GM12878 (cell line): ENCODE data around the gene ACTL6B. TPM values are rescaled to one million over a fixed set of nuclear protein-coding genes. Genes with fewer than 3 reads are reported as not detected.
A peak's percentile ranks its signal among the peaks of the same experiment; 100 is the strongest.

Experiments
- ATAC-seq: fragments of 200-7000 bp; cut with Tn5 transposase; 3 replicates; pipeline ENCODE4 v1.9.1; 2020; ENCODE audit warnings: mild to moderate bottlenecking, moderate library complexity
- BruUV-seq: library from RNA; stranded (reverse); fragments of 400-500 nt; replicated peaks from 2 replicates; lab custom pipeline; 2021; lab: Mats Ljungman, UMichigan
- CTCF ChIA-PET: fragments of 300-600 bp; sonication (Branson Sonifier 250); formaldehyde crosslinking; extraction: SDS; loops from one replicate; lab custom pipeline; 2021; ENCODE audit warnings: inconsistent platforms; lab: Yijun Ruan, JAX
- POLR2A ChIA-PET: fragments of 350-600 bp; formaldehyde crosslinking; extraction: SDS; loops from one replicate; lab custom pipeline; 2021; ENCODE audit warnings: inconsistent platforms; lab: Charles Lee
- RAD21 ChIA-PET: fragments of 300-600 bp; sonication (Branson Sonifier 250); formaldehyde crosslinking; loops from one replicate; lab custom pipeline; 2023; ENCODE audit warnings: antibody characterized with exemption; ENCODE audit not compliant: unreplicated experiment; lab: Charles Lee
- SMC1A ChIA-PET: fragments of 300-600 bp; sonication (Branson Sonifier 250); formaldehyde crosslinking; loops from one replicate; lab custom pipeline; 2023; ENCODE audit not compliant: unreplicated experiment, uncharacterized antibody; lab: Charles Lee
- DNase-seq: peaks from one replicate; pipeline ENCODE4 v3.0.0-alpha.2; 2011; ENCODE audit warnings: low read depth, low spot score
- FAIRE-seq: peaks from 3 replicates; lab custom pipeline; 2011; peaks lifted over from hg19 to GRCh38; lab: Jason Lieb, UNC
- H2AFZ ChIP-seq: 2 replicates; pipeline ENCODE4 v1.6.0; 2011; ENCODE audit warnings: low read depth, low read length, control low read depth; ENCODE audit not compliant: control insufficient read depth
- H3K27ac ChIP-seq: 2 replicates; pipeline ENCODE4 v1.5.1; 2011; ENCODE audit warnings: control low read depth; ENCODE audit not compliant: control insufficient read depth, insufficient read depth
- H3K27me3 ChIP-seq, 2 experiments: replicated peaks in 1 of 2; 2 replicates each; pipeline versions ENCODE4 v1.6.0 to v1.6.1; 2011; ENCODE audit warnings: low read length in 1 of 2; ENCODE audit not compliant: control insufficient read depth in 2 of 2, insufficient read depth in 2 of 2
- H3K36me3 ChIP-seq, 2 experiments: 2 replicates each; pipeline ENCODE4 v1.5.1; 2011; ENCODE audit warnings: low read length in 1 of 2; ENCODE audit not compliant: control insufficient read depth in 2 of 2, insufficient read depth in 2 of 2
- H3K4me1 ChIP-seq: 2 replicates; pipeline ENCODE4 v1.6.1; 2011; ENCODE audit warnings: mild to moderate bottlenecking, low read length, moderate library complexity, mixed read lengths; ENCODE audit not compliant: control insufficient read depth, insufficient read depth
- H3K4me2 ChIP-seq: 2 replicates; pipeline ENCODE4 v1.6.0; 2011; ENCODE audit warnings: control low read depth; ENCODE audit not compliant: control insufficient read depth, insufficient read depth
- H3K4me3 ChIP-seq: fragments of 200-600 bp; sonication (generic); 2 replicates; pipeline ENCODE4 v1.5.1; 2016
- H3K79me2 ChIP-seq: 2 replicates; pipeline ENCODE4 v1.6.0; 2011; ENCODE audit warnings: low read length; ENCODE audit not compliant: control insufficient read depth, insufficient read depth
- H3K9ac ChIP-seq: 2 replicates; pipeline ENCODE4 v1.8.0; 2011; ENCODE audit warnings: low read length, control low read depth, mixed read lengths; ENCODE audit not compliant: control insufficient read depth, insufficient read depth
- H3K9me3 ChIP-seq: replicated peaks from 3 replicates; pipeline ENCODE4 v1.5.1; 2011; ENCODE audit warnings: mild to moderate bottlenecking, low read length; ENCODE audit not compliant: control insufficient read depth, insufficient read depth
- H4K20me1 ChIP-seq: 2 replicates; pipeline ENCODE4 v1.6.0; 2011; ENCODE audit not compliant: control insufficient read depth, insufficient read depth
- BCLAF1 ChIP-seq: fragments of 450-650 bp; IDR thresholded peaks from 2 replicates; pipeline ENCODE4 v1.6.1; 2017; ENCODE audit warnings: antibody characterized with exemption, mild to moderate bottlenecking, moderate library complexity
- CREB1 ChIP-seq: IDR thresholded peaks from 2 replicates; pipeline ENCODE4 v1.6.1; 2012; ENCODE audit warnings: low read depth, mild to moderate bottlenecking, inconsistent platforms
- NR2F1 ChIP-seq: fragments of 450-650 bp; conservative IDR thresholded peaks from 2 replicates; pipeline ENCODE4 v1.6.1; 2017; ENCODE audit warnings: mild to moderate bottlenecking
- SP1 ChIP-seq: IDR thresholded peaks from one replicate; pipeline ENCODE4 v1.6.1; 2011; ENCODE audit warnings: low read depth, low read length
- WGBS: methylation state at CpG from one replicate; pipeline ENCODE4 v1.1.6; 2016; ENCODE audit warnings: low lambda C conversion rate; ENCODE audit not compliant: insufficient replicate concordance, insufficient coverage; ENCODE audit errors: missing lambda C conversion rate; 5-methylcytosine and 5-hydroxymethylcytosine counted together
- in situ Hi-C: fragments of 300-500 bp; cut with MboI; formaldehyde crosslinking; loops from 9 replicates; pipeline ENCODE4 v1.14.3; 2018; ENCODE audit warnings: mixed read lengths
- intact Hi-C: fragments of 100-400 bp; cut with micrococcal nuclease; formaldehyde crosslinking; loops from one replicate; pipeline ENCODE4 v1.14.2; 2022; ENCODE audit not compliant: unreplicated experiment
- polyA plus RNA-seq, 11 experiments: library from polyadenylated mRNA; depleted of rRNA in 4 of 11; unstranded in 6 of 11; stranded (reverse) in 5 of 11; fragments of >200 nt; fragmentation: Nextera tagmentation in 4 of 11; fragmentation: Illumina TruSeq in 1 of 11; extraction: Ambion mirVana in 4 of 11; extraction: Trizol in 1 of 11; gene quantifications; 1 replicate in 1 of 11; 2 replicates in 10 of 11; pipeline versions ENCODE4 v1.2.1 to v1.2.3, GENCODE V29; 2011 to 2016; ENCODE audit warnings: inconsistent platforms in 2 of 11, missing spikeins in 2 of 11, low read depth in 1 of 11
- total RNA-seq, 4 experiments: library from RNA; depleted of rRNA in 3 of 4; stranded (reverse); fragments of >200 nt in 3 of 4; fragmentation: Illumina TruSeq in 1 of 4; extraction: Trizol in 1 of 4; gene quantifications; 2 replicates each; pipeline versions ENCODE4 v1.2.1 to v1.2.3, GENCODE V29; 2013 to 2021

ACTL6B gene
- total and polyA plus RNA-seq, 10 of the 15 experiments (the other 5 are each of a cell fraction or from before 2014, with no cell fraction given) = not detected

- TF ChIP-seq SP1 (no peak), CREB1 (no peak)
Measured at GRCh38 chr7:100606313-100606712, 49.9 kb downstream of the ACTL6B start (continued).

- Histone ChIP-seq H3K4me1 (peaks cover 10% of the 10 kb centered on the region), H4K20me1 (no peaks in the 10 kb centered on the region), H3K4me3 (peak overlapping the region; percentile 73), H3K4me2 (peak overlapping the region; percentile 89), H3K79me2 (no peaks in the 10 kb centered on the region), H3K9ac (no peak overlapping the region), H2AFZ (peak overlapping the region; percentile 92), H3K9me3 (no peaks in the 10 kb centered on the region), H3K36me3 (no peaks in the 10 kb centered on the region), H3K27me3 (peaks cover 0 to 5% of the 10 kb centered on the region in 2 experiments; a peak in 2 of 4 replicates), H3K27ac (no peak overlapping the region)
- RAD21 ChIA-PET = interaction anchor here (1.1 kb wide), 1 partner anchor 69 kb away, joined by 5 read pairs; no protein-coding TSS in a partner anchor
- FAIRE-seq (no peak), DNase-seq (no peak), ATAC-seq (no peak; the same call in 2 of the 3 replicates)
- CTCF ChIA-PET = interaction anchor here (0.7 to 1.6 kb wide), 5 partner anchors 13 to 101 kb away, joined by 3 to 5 read pairs (median 3); partner anchors contain the start of gene POP7
- peak; percentile 44; the same call in 1 of the 2 replicates for TF ChIP-seq NR2F1
- TF ChIP-seq BCLAF1 = no peak
- no TSS peak for BruUV-seq
- WGBS = 8% methylated on average over 38 of the region's 68 CpGs
- intact Hi-C loops = no loop called here
- in situ Hi-C loops = no loop called here
- SMC1A ChIA-PET = interaction anchor here (1.4 kb wide), 1 partner anchor 12 kb away, joined by 5 read pairs; no protein-coding TSS in a partner anchor
- POLR2A ChIA-PET = no interaction called here
Measured at GRCh38 chr7:100604976-100605911, 51.0 kb downstream of the ACTL6B start.
